Body of pancreas (tissue), 4 donors: ENCODE data around the gene DHDH. TPM values are rescaled to one million over a fixed set of nuclear protein-coding genes. Genes with fewer than 3 reads are reported as not detected.
"Not testable (repeated sequence)": the region's sequence is repeated elsewhere in the genome, so short reads cannot be mapped to it uniquely, and the experiment has no call there.

Source experiments
- ATAC-seq: fragments of 150-250 bp; one replicate; pipeline ENCODE4 v1.9.1; 2016
- DNase-seq, 4 donors: peaks; one replicate each; pipeline ENCODE4 v3.0.0-alpha.2; 2019
- H3K27ac ChIP-seq, 4 donors: fragments of 200-600 bp; sonication (generic); 1 replicate in 3 of 4; 2 replicates in 1 of 4; pipeline versions ENCODE4 v1.5.1 to v1.6.1; 2016 to 2019; ENCODE audit warnings: mild to moderate bottlenecking in 1 of 4, mixed read lengths in 1 of 4, moderate library complexity in 1 of 4
- H3K27me3 ChIP-seq, 2 donors: fragments of 200-600 bp; sonication (generic); one replicate each; pipeline ENCODE4 v1.6.0; 2016; ENCODE audit warnings: mild to moderate bottlenecking in 1 of 2
- H3K36me3 ChIP-seq, 2 donors: fragments of 200-600 bp; sonication (generic); replicated peaks in 1 of 2; 2 replicates each; pipeline ENCODE4 v1.5.1; 2016; ENCODE audit warnings: low read depth in 2 of 2; ENCODE audit not compliant: insufficient read depth in 1 of 2
- H3K4me1 ChIP-seq: fragments of 200-600 bp; sonication (generic); one replicate; pipeline ENCODE4 v1.6.0; 2016
- H3K4me3 ChIP-seq, 2 donors: fragments of 200-600 bp; sonication (generic); 1 replicate in 1 of 2; 2 replicates in 1 of 2; pipeline ENCODE4 v1.5.1; 2016 to 2019
- H3K9me3 ChIP-seq, 3 donors: fragments of 200-600 bp; sonication (generic); 1 replicate in 2 of 3; 2 replicates in 1 of 3; pipeline ENCODE4 v1.5.1; 2016
- CTCF ChIP-seq, 7 experiments: fragments of 450-650 bp in 4 of 7; fragments of 200-600 bp in 3 of 7; sonication (generic) in 3 of 7; IDR thresholded peaks; one replicate each; pipeline ENCODE4 v1.5.1; 2016 to 2019; ENCODE audit warnings: antibody characterized with exemption in 7 of 7
- POLR2A ChIP-seq, 3 donors: fragments of 450-650 bp; IDR thresholded peaks; one replicate each; pipeline ENCODE4 v1.6.1; 2016; ENCODE audit warnings: antibody characterized with exemption in 3 of 3, mild to moderate bottlenecking in 2 of 3
- WGBS, 2 donors: methylation state at CpG; one replicate each; pipeline ENCODE4 v1.1.5; 2017; 5-methylcytosine and 5-hydroxymethylcytosine counted together
- intact Hi-C: fragments of 100-400 bp; cut with DNase I; formaldehyde crosslinking; loops from one replicate; pipeline ENCODE4 v1.15.1; 2023
- total RNA-seq, 2 donors: library from RNA; depleted of rRNA; stranded (reverse); fragments of >200 nt; gene quantifications; one replicate each; pipeline ENCODE4 v1.1.0, GENCODE V29; 2016

DHDH gene
- total RNA-seq, 2 donors from 2014 or later, result not detected

- 10 to 43% methylated on average over 10 to 24 of the region's 24 CpGs for WGBS, 2 donors
- peak overlapping the region; percentile 26 to 83 (median 64) for H3K27ac ChIP-seq
- H3K36me3 ChIP-seq, result peaks cover 0 to 6% of the 10 kb centered on the region in 2 donors
- DNase-seq, result no peak
- intact Hi-C loops, result no loop called here
- no peak for ATAC-seq
- TF ChIP-seq POLR2A (IDR thresholded peaks at IDR 0.05) (no peak), CTCF (IDR thresholded peaks at IDR 0.05) (no peak)
- H3K4me1 ChIP-seq, result peaks cover 22% of the 10 kb centered on the region
- no peaks in the 10 kb centered on the region for H3K9me3 ChIP-seq
- H3K4me3 ChIP-seq, result peak overlapping the region; percentile 31 to 71
- H3K27me3 ChIP-seq, result no peaks in the 10 kb centered on the region
Observed at GRCh38 chr19:48900477-48901406, 32.8 kb upstream of the DHDH start.

GRCh38 chr19:48902291-48902690 is 31.2 kb upstream of the DHDH start:
- H3K4me3 ChIP-seq, H3K27ac ChIP-seq, H3K9me3 ChIP-seq, DNase-seq, H3K27me3 ChIP-seq, H3K36me3 ChIP-seq, intact Hi-C loops, ATAC-seq: not testable (repeated sequence)
- whole genome bisulfite sequencing, 2 donors, result 93 to 98% methylated on average over 7 of the region's 7 CpGs
- H3K4me1 ChIP-seq, result peaks cover 22% of the 10 kb centered on the region

- H3K27ac ChIP-seq, DNase-seq, H3K36me3 ChIP-seq, H3K9me3 ChIP-seq, H3K4me3 ChIP-seq, intact Hi-C loops, H3K27me3 ChIP-seq, ATAC-seq: not testable (repeated sequence)
- H3K4me1 ChIP-seq, result peaks cover 22% of the 10 kb centered on the region
Observed at GRCh38 chr19:48903788-48904187, 29.7 kb upstream of the DHDH start.

- H3K4me1 ChIP-seq, result peaks cover 20% of the 10 kb centered on the region
- no peak overlapping the region for H3K27ac ChIP-seq
- DNase-seq (no peak), ATAC-seq (no peak)
- H3K4me3 ChIP-seq, result no peak overlapping the region
- no peaks in the 10 kb centered on the region for H3K27me3 ChIP-seq
- H3K9me3 ChIP-seq, result no peaks in the 10 kb centered on the region
- intact Hi-C loops, result no loop called here
- 86 to 94% methylated on average over 5 to 14 of the region's 14 CpGs for WGBS, 2 donors
- TF ChIP-seq CTCF (IDR thresholded peaks at IDR 0.05), result no peak
- no peak for TF ChIP-seq POLR2A (IDR thresholded peaks at IDR 0.05)
- peaks cover 0 to 12% of the 10 kb centered on the region in 2 donors for H3K36me3 ChIP-seq
Observed at GRCh38 chr19:48905664-48906063, 27.8 kb upstream of the DHDH start.

- no peak for ATAC-seq
- H3K36me3 ChIP-seq, result peaks cover 0 to 13% of the 10 kb centered on the region in 2 donors
- H3K27ac ChIP-seq, result no peak overlapping the region
- WGBS, 2 donors, result 96 to 98% methylated on average over 10 of the region's 10 CpGs
- DNase-seq, result no peak
- no peak overlapping the region for H3K4me3 ChIP-seq
- H3K27me3 ChIP-seq, result no peaks in the 10 kb centered on the region
- no peak for TF ChIP-seq CTCF (IDR thresholded peaks at IDR 0.05)
- TF ChIP-seq POLR2A (IDR thresholded peaks at IDR 0.05), result no peak
- intact Hi-C loops, result no loop called here
- H3K9me3 ChIP-seq, result no peaks in the 10 kb centered on the region
- peaks cover 13% of the 10 kb centered on the region for H3K4me1 ChIP-seq
Observed at GRCh38 chr19:48906324-48906723, 27.2 kb upstream of the DHDH start.
